K562 (cell line): ENCODE measurements around the gene RNF187. TPM values are rescaled to one million over a fixed set of nuclear protein-coding genes. Genes with fewer than 3 reads are reported as not detected.
A peak's percentile ranks its signal among the peaks of the same experiment; 100 is the strongest.

ENCODE experiments used
- ATF3 ChIP-seq, 2 experiments: fragments of 450-650 bp in 1 of 2; sonication (generic) in 1 of 2; formaldehyde crosslinking in 1 of 2; IDR thresholded peaks in 1 of 2; conservative IDR thresholded peaks in 1 of 2; 2 replicates each; pipeline versions ENCODE4 v1.6.1 to v1.8.1; 2016 to 2023; ENCODE audit warnings: mild to moderate bottlenecking in 2 of 2, moderate library complexity in 2 of 2, inconsistent platforms in 1 of 2, missing genetic modification reagents in 1 of 2
- HINFP ChIP-seq: fragments of 450-650 bp; conservative IDR thresholded peaks from 2 replicates; pipeline ENCODE4 v1.6.1; 2016; ENCODE audit warnings: missing genetic modification characterization, low read depth, mild to moderate bottlenecking, control low read depth, missing compliant biosample characterization
- JUNB ChIP-seq: fragments of 450-650 bp; formaldehyde crosslinking; conservative IDR thresholded peaks from 2 replicates; pipeline ENCODE4 v1.4.0; 2020; ENCODE audit warnings: mild to moderate bottlenecking
- KLF6 ChIP-seq: fragments of 250-450 bp; sonication (Bioruptor Pico); IDR thresholded peaks from 2 replicates; pipeline ENCODE4 v1.4.0; 2020; ENCODE audit warnings: mild to moderate bottlenecking, moderate library complexity, borderline replicate concordance
- MECOM ChIP-seq: fragments of 250-450 bp; sonication (Bioruptor Pico); IDR thresholded peaks from 2 replicates; pipeline ENCODE4 v1.8.0; 2022; ENCODE audit warnings: inconsistent platforms
- MTA2 ChIP-seq: fragments of 450-650 bp; IDR thresholded peaks from 2 replicates; pipeline ENCODE4 v1.6.1; 2016; ENCODE audit warnings: low read depth
- PHF20 ChIP-seq: fragments of 450-650 bp; IDR thresholded peaks from 2 replicates; pipeline ENCODE4 v1.6.1; 2018; ENCODE audit not compliant: partially characterized antibody
- POLR2B ChIP-seq: fragments of 450-650 bp; IDR thresholded peaks from 2 replicates; pipeline ENCODE4 v1.6.1; 2018; ENCODE audit warnings: low read depth; ENCODE audit not compliant: partially characterized antibody
- RAD21 ChIP-seq, 2 experiments: fragments of 250-450 bp in 1 of 2; fragments of 450-650 bp in 1 of 2; sonication (Bioruptor Pico) in 1 of 2; formaldehyde crosslinking in 1 of 2; IDR thresholded peaks in 1 of 2; conservative IDR thresholded peaks in 1 of 2; 2 replicates each; pipeline versions ENCODE4 v1.4.0 to v1.8.0; 2020 to 2022; ENCODE audit warnings: mild to moderate bottlenecking in 2 of 2, moderate library complexity in 1 of 2
- SAFB ChIP-seq: fragments of 200-400 bp; formaldehyde crosslinking; IDR thresholded peaks from 2 replicates; pipeline ENCODE4 v1.6.1; 2017; ENCODE audit warnings: low read depth, low read length, borderline replicate concordance
- SMARCA4 ChIP-seq: fragments of 450-650 bp; IDR thresholded peaks from 2 replicates; pipeline ENCODE4 v1.6.1; 2016
- TAF9B ChIP-seq: fragments of 450-650 bp; IDR thresholded peaks from 2 replicates; pipeline ENCODE4 v1.6.1; 2018; ENCODE audit warnings: mild to moderate bottlenecking; ENCODE audit not compliant: partially characterized antibody
- TRIM28 ChIP-seq: fragments of 450-650 bp; IDR thresholded peaks from 2 replicates; pipeline ENCODE4 v1.6.1; 2017
- ZNF717 ChIP-seq: fragments of 250-450 bp; sonication (Bioruptor Pico); IDR thresholded peaks from 2 replicates; pipeline ENCODE4 v1.5.0; 2021
- polyA plus RNA-seq, 8 experiments: library from polyadenylated mRNA; depleted of rRNA in 4 of 8; stranded (reverse) in 5 of 8; unstranded in 3 of 8; fragments of >200 nt; fragmentation: Nextera tagmentation in 2 of 8; fragmentation: Illumina TruSeq in 1 of 8; extraction: Ambion mirVana in 2 of 8; extraction: Trizol in 1 of 8; gene quantifications; 2 replicates each; pipeline versions ENCODE4 v1.2.1 to v1.2.3, GENCODE V29; 2011 to 2014; ENCODE audit warnings: inconsistent platforms in 1 of 8, missing spikeins in 1 of 8
- total RNA-seq, 7 experiments: library from RNA; depleted of rRNA in 6 of 7; stranded (reverse); fragments of >200 nt in 6 of 7; fragmentation: Illumina TruSeq in 2 of 7; extraction: Trizol in 2 of 7; gene quantifications; 2 replicates each; pipeline versions ENCODE4 v1.2.1 to v1.2.3, GENCODE V29; 2011 to 2021; ENCODE audit warnings: low replicate concordance in 1 of 7
- TF ChIP-seq, protein P1 (sequence below): fragments of 250-450 bp; sonication (Bioruptor Pico); IDR thresholded peaks from 2 replicates; pipeline ENCODE4 v1.5.0; 2020; ENCODE audit warnings: mild to moderate bottlenecking
- TF ChIP-seq, protein P2 (sequence below), 2 experiments: fragments of 250-450 bp in 1 of 2; fragments of 450-650 bp in 1 of 2; sonication (Bioruptor Pico) in 1 of 2; IDR thresholded peaks; 2 replicates each; pipeline versions ENCODE4 v1.6.1 to v1.8.0; 2016 to 2021; ENCODE audit warnings: mild to moderate bottlenecking in 2 of 2, moderate library complexity in 2 of 2, missing compliant biosample characterization in 1 of 2, missing genetic modification characterization in 1 of 2
- TF ChIP-seq, protein P3 (sequence below): sonication (generic); formaldehyde crosslinking; IDR thresholded peaks from 2 replicates; pipeline ENCODE4 v1.8.1; 2023; ENCODE audit warnings: mild to moderate bottlenecking, missing genetic modification reagents
- TF ChIP-seq, protein P4 (sequence below): fragments of 250-450 bp; sonication (Bioruptor Pico); IDR thresholded peaks from 2 replicates; pipeline ENCODE4 v1.8.0; 2022; ENCODE audit warnings: inconsistent platforms

The RNF187 gene
- total and polyA plus RNA-seq, 9 of the 15 experiments (the other 6 are each of a cell fraction or from before 2014, with no cell fraction given): 2.3 to 119 (median 41.9) TPM

- TF ChIP-seq, protein P1, sequence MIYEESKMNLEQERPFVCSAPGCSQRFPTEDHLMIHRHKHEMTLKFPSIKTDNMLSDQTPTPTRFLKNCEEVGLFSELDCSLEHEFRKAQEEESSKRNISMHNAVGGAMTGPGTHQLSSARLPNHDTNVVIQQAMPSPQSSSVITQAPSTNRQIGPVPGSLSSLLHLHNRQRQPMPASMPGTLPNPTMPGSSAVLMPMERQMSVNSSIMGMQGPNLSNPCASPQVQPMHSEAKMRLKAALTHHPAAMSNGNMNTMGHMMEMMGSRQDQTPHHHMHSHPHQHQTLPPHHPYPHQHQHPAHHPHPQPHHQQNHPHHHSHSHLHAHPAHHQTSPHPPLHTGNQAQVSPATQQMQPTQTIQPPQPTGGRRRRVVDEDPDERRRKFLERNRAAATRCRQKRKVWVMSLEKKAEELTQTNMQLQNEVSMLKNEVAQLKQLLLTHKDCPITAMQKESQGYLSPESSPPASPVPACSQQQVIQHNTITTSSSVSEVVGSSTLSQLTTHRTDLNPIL: no peak
- no peak for TF ChIP-seq MECOM (CRISPR knock-in tag)
- TF ChIP-seq, protein P2, sequence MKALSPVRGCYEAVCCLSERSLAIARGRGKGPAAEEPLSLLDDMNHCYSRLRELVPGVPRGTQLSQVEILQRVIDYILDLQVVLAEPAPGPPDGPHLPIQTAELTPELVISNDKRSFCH (CRISPR knock-in tag; IDR thresholded peaks at IDR 0.05): no peak
- TF ChIP-seq, protein P2 (tag; IDR thresholded peaks at IDR 0.05): peak; percentile 82; the same call in 1 of the 2 replicates
- TF ChIP-seq, protein P3, sequence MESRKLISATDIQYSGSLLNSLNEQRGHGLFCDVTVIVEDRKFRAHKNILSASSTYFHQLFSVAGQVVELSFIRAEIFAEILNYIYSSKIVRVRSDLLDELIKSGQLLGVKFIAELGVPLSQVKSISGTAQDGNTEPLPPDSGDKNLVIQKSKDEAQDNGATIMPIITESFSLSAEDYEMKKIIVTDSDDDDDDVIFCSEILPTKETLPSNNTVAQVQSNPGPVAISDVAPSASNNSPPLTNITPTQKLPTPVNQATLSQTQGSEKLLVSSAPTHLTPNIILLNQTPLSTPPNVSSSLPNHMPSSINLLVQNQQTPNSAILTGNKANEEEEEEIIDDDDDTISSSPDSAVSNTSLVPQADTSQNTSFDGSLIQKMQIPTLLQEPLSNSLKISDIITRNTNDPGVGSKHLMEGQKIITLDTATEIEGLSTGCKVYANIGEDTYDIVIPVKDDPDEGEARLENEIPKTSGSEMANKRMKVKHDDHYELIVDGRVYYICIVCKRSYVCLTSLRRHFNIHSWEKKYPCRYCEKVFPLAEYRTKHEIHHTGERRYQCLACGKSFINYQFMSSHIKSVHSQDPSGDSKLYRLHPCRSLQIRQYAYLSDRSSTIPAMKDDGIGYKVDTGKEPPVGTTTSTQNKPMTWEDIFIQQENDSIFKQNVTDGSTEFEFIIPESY (CRISPR knock-in tag): 0 out of 2 replicates have a peak, but pooled peaks have one; percentile 19
- TF ChIP-seq RAD21 (CRISPR knock-in tag; conservative IDR thresholded peaks at IDR 0.05 in 1 of 2, IDR thresholded peaks at IDR 0.05 in 1 of 2): no peak
- TF ChIP-seq ZNF717: 0 out of 2 replicates have a peak, but pooled peaks have one; percentile 66
- peak; percentile 83 for TF ChIP-seq TAF9B
- no peak for TF ChIP-seq PHF20
- no peak for TF ChIP-seq SAFB
- no peak for TF ChIP-seq KLF6 (CRISPR knock-in tag)
- TF ChIP-seq MTA2: peak; percentile 76
- TF ChIP-seq HINFP (tag): no peak
- peak; percentile 92 for TF ChIP-seq SMARCA4
- TF ChIP-seq JUNB (CRISPR knock-in tag): peak; percentile 56
- TF ChIP-seq POLR2B: peak; percentile 59
- 0 out of 2 replicates have a peak, but pooled peaks have one; percentile 30 for TF ChIP-seq TRIM28
- TF ChIP-seq ATF3 (IDR thresholded peaks at IDR 0.05): peak; percentile 98
- TF ChIP-seq ATF3 (CRISPR knock-in tag; conservative IDR thresholded peaks at IDR 0.05): peak; percentile 42
- TF ChIP-seq, protein P4, sequence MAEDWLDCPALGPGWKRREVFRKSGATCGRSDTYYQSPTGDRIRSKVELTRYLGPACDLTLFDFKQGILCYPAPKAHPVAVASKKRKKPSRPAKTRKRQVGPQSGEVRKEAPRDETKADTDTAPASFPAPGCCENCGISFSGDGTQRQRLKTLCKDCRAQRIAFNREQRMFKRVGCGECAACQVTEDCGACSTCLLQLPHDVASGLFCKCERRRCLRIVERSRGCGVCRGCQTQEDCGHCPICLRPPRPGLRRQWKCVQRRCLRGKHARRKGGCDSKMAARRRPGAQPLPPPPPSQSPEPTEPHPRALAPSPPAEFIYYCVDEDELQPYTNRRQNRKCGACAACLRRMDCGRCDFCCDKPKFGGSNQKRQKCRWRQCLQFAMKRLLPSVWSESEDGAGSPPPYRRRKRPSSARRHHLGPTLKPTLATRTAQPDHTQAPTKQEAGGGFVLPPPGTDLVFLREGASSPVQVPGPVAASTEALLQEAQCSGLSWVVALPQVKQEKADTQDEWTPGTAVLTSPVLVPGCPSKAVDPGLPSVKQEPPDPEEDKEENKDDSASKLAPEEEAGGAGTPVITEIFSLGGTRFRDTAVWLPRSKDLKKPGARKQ (CRISPR knock-in tag): no peak
Measured at GRCh38 chr1:228452194-228453021, 34.8 kb upstream of the RNF187 start (continued).
